Raji (cell line): Measurements from ENCODE around the gene RNU7-1.
A peak's percentile ranks its signal among the peaks of the same experiment; 100 is the strongest.

Source experiments
- POLR2A ChIP-seq: IDR thresholded peaks from 2 replicates; pipeline ENCODE4 v1.6.1; 2011; ENCODE audit warnings: low read depth, low read length, control low read depth; ENCODE audit not compliant: insufficient read depth

The RNU7-1 gene

GRCh38 chr12:6943722-6944380, at the start of gene RNU7-1, which contains the start of gene C12orf57:
TSS of gene RNU7-1 (plus strand) at chr12:6943816.
TSS of gene C12orf57 (plus strand) at chr12:6944022. CDS start at chr12:6944122, 100 bp downstream.
- TF ChIP-seq POLR2A: peak; percentile 100

GRCh38 chr12:6894321-6894720, 49.3 kb upstream of the RNU7-1 start:
- TF ChIP-seq POLR2A: no peak

- no peak for TF ChIP-seq POLR2A
Measured at GRCh38 chr12:6896846-6897435, 46.7 kb upstream of the RNU7-1 start.

- no peak for TF ChIP-seq POLR2A
Measured at GRCh38 chr12:6899427-6899826, 44.2 kb upstream of the RNU7-1 start.

GRCh38 chr12:6899837-6900519, 43.6 kb upstream of the RNU7-1 start:
- TF ChIP-seq POLR2A: no peak

GRCh38 chr12:6902448-6902847, 41.2 kb upstream of the RNU7-1 start:
- no peak for TF ChIP-seq POLR2A

- TF ChIP-seq POLR2A: peak; percentile 32; the same call in 1 of the 2 replicates
Measured at GRCh38 chr12:6903722-6904121, 39.9 kb upstream of the RNU7-1 start.

- TF ChIP-seq POLR2A: peak; percentile 92
Measured at GRCh38 chr12:6904280-6905276, 39.0 kb upstream of the RNU7-1 start, which contains the start of gene LRRC23. TSS of gene LRRC23 (plus strand) at chr12:6904822. CDS start at chr12:6905634, 812 bp downstream.

- TF ChIP-seq POLR2A: no peak
Measured at GRCh38 chr12:6905414-6906040, 38.1 kb upstream of the RNU7-1 start.

- TF ChIP-seq POLR2A: no peak
Measured at GRCh38 chr12:6909421-6910145, 34.0 kb upstream of the RNU7-1 start.

GRCh38 chr12:6912164-6912935, 31.3 kb upstream of the RNU7-1 start:
- no peak for TF ChIP-seq POLR2A

- no peak for TF ChIP-seq POLR2A
Measured at GRCh38 chr12:6914246-6914946, 29.2 kb upstream of the RNU7-1 start, which contains the start of gene ENO2. TSS of gene ENO2 (plus strand) at chr12:6914580. CDS start at chr12:6915833, 1,253 bp downstream.

- no peak for TF ChIP-seq POLR2A
Measured at GRCh38 chr12:6914947-6915788, 28.4 kb upstream of the RNU7-1 start.
